Measurements from ENCODE around the gene SLC49A4. TPM values are rescaled to one million over a fixed set of nuclear protein-coding genes. Genes with fewer than 3 reads are reported as not detected.
A peak's percentile ranks its signal among the peaks of the same experiment; 100 is the strongest.

The SLC49A4 gene
- total RNA-seq, 1 experiment from 2014 or later, result 29.6 TPM

DNA sequence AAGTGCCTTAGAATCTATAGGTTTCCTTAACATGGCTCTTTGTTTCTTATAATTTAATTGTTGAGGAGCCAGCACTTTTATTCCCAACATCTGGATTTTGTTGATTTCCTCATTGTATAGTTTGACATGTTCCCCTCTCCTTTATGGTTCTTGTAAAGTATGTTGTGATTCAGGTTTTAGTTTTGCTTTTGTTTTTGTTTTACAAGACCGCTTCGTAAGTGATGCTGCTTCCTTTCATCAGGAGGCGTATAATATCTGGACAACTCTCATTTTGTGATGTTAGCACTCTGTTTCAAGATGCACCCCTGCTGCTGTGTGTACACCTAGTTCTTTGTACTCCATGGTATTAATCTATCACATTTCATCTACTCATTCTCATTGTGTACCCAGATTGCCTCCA lies 48.7 kb downstream of the SLC49A4 start:
- intact Hi-C loops (cut with micrococcal nuclease), result no loop called here
- H3K4me3 ChIP-seq (ENCODE audit: low read length), result no peak overlapping the region
- TF ChIP-seq, protein P1, sequence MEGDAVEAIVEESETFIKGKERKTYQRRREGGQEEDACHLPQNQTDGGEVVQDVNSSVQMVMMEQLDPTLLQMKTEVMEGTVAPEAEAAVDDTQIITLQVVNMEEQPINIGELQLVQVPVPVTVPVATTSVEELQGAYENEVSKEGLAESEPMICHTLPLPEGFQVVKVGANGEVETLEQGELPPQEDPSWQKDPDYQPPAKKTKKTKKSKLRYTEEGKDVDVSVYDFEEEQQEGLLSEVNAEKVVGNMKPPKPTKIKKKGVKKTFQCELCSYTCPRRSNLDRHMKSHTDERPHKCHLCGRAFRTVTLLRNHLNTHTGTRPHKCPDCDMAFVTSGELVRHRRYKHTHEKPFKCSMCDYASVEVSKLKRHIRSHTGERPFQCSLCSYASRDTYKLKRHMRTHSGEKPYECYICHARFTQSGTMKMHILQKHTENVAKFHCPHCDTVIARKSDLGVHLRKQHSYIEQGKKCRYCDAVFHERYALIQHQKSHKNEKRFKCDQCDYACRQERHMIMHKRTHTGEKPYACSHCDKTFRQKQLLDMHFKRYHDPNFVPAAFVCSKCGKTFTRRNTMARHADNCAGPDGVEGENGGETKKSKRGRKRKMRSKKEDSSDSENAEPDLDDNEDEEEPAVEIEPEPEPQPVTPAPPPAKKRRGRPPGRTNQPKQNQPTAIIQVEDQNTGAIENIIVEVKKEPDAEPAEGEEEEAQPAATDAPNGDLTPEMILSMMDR (conservative IDR thresholded peaks at IDR 0.05; ENCODE audit: low read depth, low read length), result no peak
- no peak for TF ChIP-seq EZH2 (IDR thresholded peaks at IDR 0.05; ENCODE audit: low read length, unreplicated experiment)
- no peak for TF ChIP-seq EZH2phosphoT487 (IDR thresholded peaks at IDR 0.05; ENCODE audit: borderline replicate concordance, low read length)
- no peaks in the 10 kb centered on the region for H3F3A ChIP-seq (ENCODE audit: low read length, unreplicated experiment)
- BruUV-seq (replicated peaks), result no TSS peak
- no peak overlapping the region for H2AFZ ChIP-seq (ENCODE audit: low read length)
- no peaks in the 10 kb centered on the region for H3K9me2 ChIP-seq (replicated peaks; ENCODE audit: low read length)
- no peaks in the 10 kb centered on the region for H3K27me3 ChIP-seq (ENCODE audit: low read length)
- no peak overlapping the region for H3K27ac ChIP-seq (ENCODE audit: low read length)
- CTCF ChIA-PET, result no interaction called here
- no peaks in the 10 kb centered on the region for H3K4me1 ChIP-seq (ENCODE audit: insufficient read depth, low read length)
- H4K20me1 ChIP-seq (ENCODE audit: low read length), result no peaks in the 10 kb centered on the region
- no peaks in the 10 kb centered on the region for H3K79me2 ChIP-seq (ENCODE audit: low read length)
- no peak for DNase-seq
- no peak overlapping the region for H3K4me2 ChIP-seq (ENCODE audit: low read length)
- H3K9me3 ChIP-seq (ENCODE audit: low read length), result no peaks in the 10 kb centered on the region
- no peaks in the 10 kb centered on the region for H3K36me3 ChIP-seq (ENCODE audit: low read depth, low read length)
- POLR2A ChIA-PET (ENCODE audit: unreplicated experiment), result no interaction called here
- H3K9ac ChIP-seq (ENCODE audit: low read length), result no peak overlapping the region
- no peak for ATAC-seq

DNA sequence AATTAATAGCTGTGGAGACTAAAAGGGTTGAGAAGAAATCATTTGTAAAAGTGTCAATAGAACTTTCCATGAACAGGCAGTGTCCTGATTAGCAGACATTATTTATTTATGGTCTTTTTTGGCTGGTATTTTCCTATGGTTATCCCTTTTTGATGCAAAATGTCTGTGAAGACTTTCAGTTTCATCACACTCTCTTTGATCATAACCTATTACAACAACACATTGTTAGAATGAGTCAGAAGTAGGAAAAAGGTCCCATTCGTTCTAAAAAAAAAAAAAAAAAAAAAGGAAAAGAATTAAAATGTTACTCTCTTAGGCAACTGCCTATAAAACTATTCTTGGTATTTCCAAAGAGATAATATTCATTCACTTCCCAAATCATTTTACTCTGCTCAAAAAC lies 62.1 kb downstream of the SLC49A4 start:
- no TSS peak for BruUV-seq (replicated peaks)
- no peak overlapping the region for H3K4me2 ChIP-seq (ENCODE audit: low read length)
- ChIA-PET CTCF (no interaction called here), POLR2A (ENCODE audit: unreplicated experiment) (no interaction called here)
- H3K9ac ChIP-seq (ENCODE audit: low read length), result no peak overlapping the region
- no peaks in the 10 kb centered on the region for H3K4me1 ChIP-seq (ENCODE audit: insufficient read depth, low read length)
- H3K9me3 ChIP-seq (ENCODE audit: low read length), result no peaks in the 10 kb centered on the region
- no peak overlapping the region for H2AFZ ChIP-seq (ENCODE audit: low read length)
- H3K4me3 ChIP-seq (ENCODE audit: low read length), result no peak overlapping the region
- H4K20me1 ChIP-seq (ENCODE audit: low read length), result no peaks in the 10 kb centered on the region
- no peaks in the 10 kb centered on the region for H3F3A ChIP-seq (ENCODE audit: low read length, unreplicated experiment)
- H3K79me2 ChIP-seq (ENCODE audit: low read length), result no peaks in the 10 kb centered on the region
- no peaks in the 10 kb centered on the region for H3K36me3 ChIP-seq (ENCODE audit: low read depth, low read length)
- DNase-seq, result no peak
- no peaks in the 10 kb centered on the region for H3K27me3 ChIP-seq (ENCODE audit: low read length)
- H3K9me2 ChIP-seq (replicated peaks; ENCODE audit: low read length), result no peaks in the 10 kb centered on the region
- ATAC-seq, result no peak
- intact Hi-C loops (cut with micrococcal nuclease), result loop anchor here (10.0 kb wide), 1 partner anchor 398 kb away; no protein-coding TSS in a partner anchor
- no peak overlapping the region for H3K27ac ChIP-seq (ENCODE audit: low read length)
- TF ChIP-seq EZH2phosphoT487 (IDR thresholded peaks at IDR 0.05; ENCODE audit: borderline replicate concordance, low read length) (no peak), EZH2 (IDR thresholded peaks at IDR 0.05; ENCODE audit: low read length, unreplicated experiment) (no peak)
- TF ChIP-seq, protein P1 (conservative IDR thresholded peaks at IDR 0.05; ENCODE audit: low read depth, low read length), result no peak

DNA sequence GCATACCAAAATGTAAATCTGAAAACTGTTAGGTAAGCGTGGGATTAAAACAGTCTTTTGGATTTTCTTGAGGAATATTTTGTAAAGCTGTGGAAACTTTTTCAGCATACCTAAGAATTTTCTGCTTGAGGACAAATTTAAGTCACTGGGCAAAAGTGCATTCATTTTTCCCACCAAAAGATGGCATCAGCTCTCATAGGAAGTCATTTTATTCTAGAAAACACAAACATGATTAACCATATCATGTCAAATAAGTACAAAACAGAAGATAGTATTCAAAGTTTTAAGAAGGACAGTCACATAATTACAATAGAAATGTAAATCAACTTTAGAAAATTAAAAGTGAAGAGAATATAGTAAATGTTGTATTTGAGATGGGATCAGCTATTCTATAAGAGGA lies 63.5 kb downstream of the SLC49A4 start:
- H3K27ac ChIP-seq (ENCODE audit: low read length), result no peak overlapping the region
- no peaks in the 10 kb centered on the region for H3K27me3 ChIP-seq (ENCODE audit: low read length)
- ChIA-PET POLR2A (ENCODE audit: unreplicated experiment) (no interaction called here), CTCF (interaction anchor here (0.6 kb wide), 1 partner anchor 46 kb away, joined by 4 read pairs; no protein-coding TSS in a partner anchor)
- H3K4me3 ChIP-seq (ENCODE audit: low read length), result no peak overlapping the region
- H3F3A ChIP-seq (ENCODE audit: low read length, unreplicated experiment), result no peaks in the 10 kb centered on the region
- no peak overlapping the region for H3K9ac ChIP-seq (ENCODE audit: low read length)
- H3K4me2 ChIP-seq (ENCODE audit: low read length), result no peak overlapping the region
- DNase-seq, result peak; percentile 58
- H3K36me3 ChIP-seq (ENCODE audit: low read depth, low read length), result no peaks in the 10 kb centered on the region
- no peaks in the 10 kb centered on the region for H3K79me2 ChIP-seq (ENCODE audit: low read length)
- no TSS peak for BruUV-seq (replicated peaks)
- H3K9me2 ChIP-seq (replicated peaks; ENCODE audit: low read length), result no peaks in the 10 kb centered on the region
- no peak for ATAC-seq
- H3K9me3 ChIP-seq (ENCODE audit: low read length), result no peaks in the 10 kb centered on the region
- TF ChIP-seq EZH2phosphoT487 (IDR thresholded peaks at IDR 0.05; ENCODE audit: borderline replicate concordance, low read length) (no peak), EZH2 (IDR thresholded peaks at IDR 0.05; ENCODE audit: low read length, unreplicated experiment) (no peak)
- TF ChIP-seq, protein P1 (conservative IDR thresholded peaks at IDR 0.05; ENCODE audit: low read depth, low read length), result peak; percentile 78
- H2AFZ ChIP-seq (ENCODE audit: low read length), result no peak overlapping the region
- no peaks in the 10 kb centered on the region for H4K20me1 ChIP-seq (ENCODE audit: low read length)
- H3K4me1 ChIP-seq (ENCODE audit: insufficient read depth, low read length), result no peaks in the 10 kb centered on the region
- intact Hi-C loops (cut with micrococcal nuclease), result loop anchor here (1.0 to 10.0 kb wide), 2 partner anchors 170 to 396 kb away; no protein-coding TSS in a partner anchor
